Lung (tissue), 12 donors: Measurements from ENCODE around the gene TVP23A. TPM values are rescaled to one million over a fixed set of nuclear protein-coding genes. Genes with fewer than 3 reads are reported as not detected.

Source experiments
- ATAC-seq: fragments of 200-7000 bp; cut with Tn5 transposase; one replicate; pipeline ENCODE4 v1.9.1; 2020; ENCODE audit warnings: moderate number of reproducible peaks; ENCODE audit not compliant: insufficient read depth, low FRiP score
- DNase-seq, 3 donors: peaks; one replicate each; pipeline ENCODE4 v3.0.0-alpha.2; 2013 to 2017
- H3K27ac ChIP-seq, 2 donors: one replicate each; pipeline ENCODE4 v1.5.1; 2013; ENCODE audit warnings: mild to moderate bottlenecking in 2 of 2, moderate library complexity in 2 of 2, control low read depth in 1 of 2, inconsistent platforms in 1 of 2, low read depth in 1 of 2, low read length in 1 of 2
- H3K27me3 ChIP-seq, 3 donors: one replicate each; pipeline ENCODE4 v1.5.1; 2013; ENCODE audit warnings: low read length in 2 of 3; ENCODE audit not compliant: control insufficient read depth in 3 of 3, insufficient read depth in 3 of 3
- H3K36me3 ChIP-seq, 4 donors: one replicate each; pipeline ENCODE4 v1.5.1; 2013; ENCODE audit warnings: low read length in 4 of 4, mild to moderate bottlenecking in 1 of 4, moderate library complexity in 1 of 4; ENCODE audit not compliant: control insufficient read depth in 4 of 4, insufficient read depth in 4 of 4
- H3K4me1 ChIP-seq, 5 donors: one replicate each; pipeline ENCODE4 v1.5.1; 2013; ENCODE audit warnings: low read length in 5 of 5, mild to moderate bottlenecking in 2 of 5, moderate library complexity in 1 of 5; ENCODE audit not compliant: control insufficient read depth in 5 of 5, insufficient read depth in 5 of 5
- H3K4me3 ChIP-seq: one replicate; pipeline ENCODE4 v1.5.1; 2013; ENCODE audit warnings: mild to moderate bottlenecking, control low read depth, moderate library complexity
- H3K9ac ChIP-seq, 2 donors: one replicate each; pipeline ENCODE4 v1.5.1; 2013; ENCODE audit warnings: low read length in 2 of 2, control low read depth in 1 of 2; ENCODE audit not compliant: insufficient read depth in 1 of 2
- H3K9me3 ChIP-seq, 4 donors: one replicate each; pipeline ENCODE4 v1.5.1; 2013; ENCODE audit warnings: low read length in 3 of 4, mild to moderate bottlenecking in 1 of 4, moderate library complexity in 1 of 4; ENCODE audit not compliant: control insufficient read depth in 4 of 4, insufficient read depth in 3 of 4
- CTCF ChIP-seq: IDR thresholded peaks from 2 replicates; pipeline ENCODE4 v1.5.1; 2012; ENCODE audit warnings: mild to moderate bottlenecking; ENCODE audit errors: control extremely low read depth, extremely low read depth
- WGBS, 2 donors: extraction: QIAGEN DNeasy Blood & Tissue Kit; methylation state at CpG; one replicate each; pipeline ENCODE4 v1.1.7; 2013; 5-methylcytosine and 5-hydroxymethylcytosine counted together
- polyA plus RNA-seq, 2 donors: library from polyadenylated mRNA; stranded (reverse); fragments of 200-250 nt; gene quantifications; one replicate each; pipeline ENCODE4 v1.2.1, GENCODE V29; 2013
- total RNA-seq, 2 donors: library from RNA; depleted of rRNA in 1 of 2; stranded (reverse); fragments of >200 nt in 1 of 2; gene quantifications; one replicate each; pipeline ENCODE4 v1.2.1, GENCODE V29; 2014 to 2021
- donor health status: control.
- donor health status: control.
- donor health status: Bipolar disorder and iron deficiency.
- donor health status: healthy.
- donor health status: DM: yes; HTN: yes; CAD: no.

TVP23A gene
- total and polyA plus RNA-seq, 4 donors, result 0.22 to 6.1 (median 0.25) TPM

- H3K9me3 ChIP-seq, result no peaks in the 10 kb centered on the region
- peaks cover 0 to 3% (median 0%) of the 10 kb centered on the region in 5 donors for H3K4me1 ChIP-seq
- WGBS, 2 donors, result 75 to 81% methylated on average over 3 of the region's 3 CpGs
- ATAC-seq, result no peak
- H3K9ac ChIP-seq, result no peak overlapping the region
- no peak for TF ChIP-seq CTCF
- H3K27me3 ChIP-seq, result no peaks in the 10 kb centered on the region
- DNase-seq, result no peak
- H3K27ac ChIP-seq, result no peak overlapping the region
- no peak overlapping the region for H3K4me3 ChIP-seq
- H3K36me3 ChIP-seq, result peaks cover 29 to 74% (median 57%) of the 10 kb centered on the region in 4 donors
These were observed 57.7 kb downstream of the TVP23A start for GRCh38 chr16:10760858-10761257.

GRCh38 chr16:10756574-10756973 is 62.0 kb downstream of the TVP23A start:
- 77 to 79% methylated on average over 6 of the region's 6 CpGs for WGBS, 2 donors
- no peak for DNase-seq
- no peak for ATAC-seq
- peaks cover 0 to 3% (median 0%) of the 10 kb centered on the region in 5 donors for H3K4me1 ChIP-seq
- H3K27ac ChIP-seq, result peak overlapping the region in 1 of 2 donors; percentile 10
- H3K9ac ChIP-seq, result no peak overlapping the region
- H3K4me3 ChIP-seq, result no peak overlapping the region
- no peaks in the 10 kb centered on the region for H3K27me3 ChIP-seq
- no peak for TF ChIP-seq CTCF
- H3K9me3 ChIP-seq, result no peaks in the 10 kb centered on the region
- peaks cover 20 to 53% (median 47%) of the 10 kb centered on the region in 4 donors for H3K36me3 ChIP-seq

- no peak overlapping the region for H3K9ac ChIP-seq
- H3K4me3 ChIP-seq, result no peak overlapping the region
- peaks cover 15 to 52% (median 38%) of the 10 kb centered on the region in 4 donors for H3K36me3 ChIP-seq
- ATAC-seq, result no peak
- no peak for DNase-seq
- H3K9me3 ChIP-seq, result no peaks in the 10 kb centered on the region
- no peak overlapping the region for H3K27ac ChIP-seq
- 89 to 91% methylated on average over 4 of the region's 4 CpGs for WGBS, 2 donors
- no peaks in the 10 kb centered on the region for H3K27me3 ChIP-seq
- peaks cover 0 to 3% (median 0%) of the 10 kb centered on the region in 5 donors for H3K4me1 ChIP-seq
- TF ChIP-seq CTCF, result no peak
These were observed 63.7 kb downstream of the TVP23A start for GRCh38 chr16:10754941-10755340.

GRCh38 chr16:10753670-10754069 is 64.9 kb downstream of the TVP23A start:
- TF ChIP-seq CTCF, result no peak
- DNase-seq (no peak), ATAC-seq (no peak)
- Histone ChIP-seq H3K27ac (peak overlapping the region in 1 of 2 donors; percentile 4), H3K9ac (no peak overlapping the region), H3K9me3 (no peaks in the 10 kb centered on the region), H3K4me3 (no peak overlapping the region), H3K27me3 (no peaks in the 10 kb centered on the region), H3K36me3 (peaks cover 9 to 42% (median 34%) of the 10 kb centered on the region in 4 donors), H3K4me1 (peaks cover 0 to 3% (median 0%) of the 10 kb centered on the region in 5 donors)
- WGBS, 2 donors, result 94 to 97% methylated on average over 7 of the region's 7 CpGs
